ENCODE measurements around the gene METTL26. TPM values are rescaled to one million over a fixed set of nuclear protein-coding genes. Genes with fewer than 3 reads are reported as not detected.

METTL26 gene
- total and polyA plus RNA-seq, 2 of the 8 experiments (the other 6 are each of a cell fraction or from before 2014, with no cell fraction given): 100 to 186 TPM

- Histone ChIP-seq H3K79me2 (ENCODE audit: control insufficient read depth in 1 of 2, insufficient read depth in 2 of 2, low read length in 2 of 2) (peaks cover 0 to 20% of the 10 kb centered on the region in 2 experiments; a peak in 2 of 4 replicates), H3K79me1 (ENCODE audit: low read depth, low read length) (peaks cover 8% of the 10 kb centered on the region; the same call in 1 of the 2 replicates), H3K27me3 (replicated peaks in 1 of 4; ENCODE audit: control insufficient read depth in 3 of 4, extremely low read depth in 1 of 4, insufficient read depth in 3 of 4, low read length in 3 of 4) (peaks cover 0 to 45% (median 29%) of the 10 kb centered on the region in 4 experiments; a peak in 5 of 7 replicates), H3K4me3 (ENCODE audit: extremely low read depth in 1 of 4, insufficient read depth in 2 of 4, low read depth in 3 of 4, low read length in 4 of 4) (peak within 1 kb of the TSS; percentile 90 to 94 (median 91)), H3K9me3 (ENCODE audit: insufficient read depth in 2 of 2, low read depth in 1 of 2, low read length in 1 of 2) (no peaks in the 10 kb centered on the region), H3K23ac (ENCODE audit: insufficient read length) (no peak within 1 kb of the TSS), H3K27ac (ENCODE audit: low read depth, low read length) (peak within 1 kb of the TSS; percentile 99), H4K5ac (ENCODE audit: insufficient read length, low read depth, low read length) (peak within 1 kb of the TSS; percentile 100), H2BK12ac (ENCODE audit: low read depth, low read length) (peak within 1 kb of the TSS; percentile 78; the same call in 1 of the 2 replicates), H2BK5ac (ENCODE audit: low read depth, low read length) (peak within 1 kb of the TSS; percentile 99), H3K14ac (ENCODE audit: insufficient read length) (no peak within 1 kb of the TSS), H2BK20ac (ENCODE audit: low read length) (peak within 1 kb of the TSS; percentile 32; the same call in 1 of the 2 replicates), H3K56ac (replicated peaks; ENCODE audit: insufficient read length, low read depth, low read length) (peak within 1 kb of the TSS; percentile 99), H3K23me2 (ENCODE audit: low read depth, low read length) (peaks cover 9% of the 10 kb centered on the region), H3K18ac (ENCODE audit: extremely low read depth, low read length) (peak within 1 kb of the TSS; percentile 99), H2AK5ac (ENCODE audit: low read depth, low read length) (no peak within 1 kb of the TSS), H3K4ac (replicated peaks; ENCODE audit: insufficient read length, low read depth, low read length) (peak within 1 kb of the TSS; percentile 91), H3K4me1 (replicated peaks in 1 of 4; ENCODE audit: control insufficient read depth in 3 of 4, insufficient read depth in 4 of 4, low read length in 3 of 4) (peaks cover 0 to 17% (median 7%) of the 10 kb centered on the region in 4 experiments; a peak in 4 of 7 replicates), H2BK120ac (replicated peaks; ENCODE audit: low read depth, low read length) (peak within 1 kb of the TSS; percentile 98), H3K4me2 (ENCODE audit: insufficient read depth in 1 of 2, low read depth in 2 of 2, low read length in 2 of 2) (peak within 1 kb of the TSS; percentile 81 to 96), H4K20me1 (replicated peaks in 1 of 2; ENCODE audit: control insufficient read depth in 1 of 2, insufficient read depth in 2 of 2, low read length in 2 of 2) (peaks cover 20 to 45% of the 10 kb centered on the region in 2 experiments), H2BK15ac (ENCODE audit: low read length) (peak within 1 kb of the TSS; percentile 95; the same call in 1 of the 2 replicates), H3K9ac (replicated peaks in 1 of 4; ENCODE audit: extremely low read depth in 1 of 4, low read depth in 3 of 4, low read length in 3 of 4) (peak within 1 kb of the TSS; percentile 89 to 95 (median 93)), H3K36me3 (ENCODE audit: control insufficient read depth in 2 of 4, insufficient read depth in 4 of 4, low read length in 3 of 4) (no peaks in the 10 kb centered on the region), H2AFZ (ENCODE audit: low read length) (peak within 1 kb of the TSS; percentile 56; the same call in 1 of the 2 replicates), H4K8ac (ENCODE audit: extremely low read depth, insufficient read depth, low read length) (peak within 1 kb of the TSS; percentile 100), H4K91ac (replicated peaks; ENCODE audit: insufficient read length, low read length) (peak within 1 kb of the TSS; percentile 98)
- DNase-seq (ENCODE audit: low read depth in 1 of 2, low spot score in 2 of 2): peak; percentile 91 to 99
- ChIA-PET POLR2A (ENCODE audit: partially characterized antibody) (interaction anchor here (0.7 to 1.6 kb wide), 8 partner anchors 10 to 52 kb away, joined by 3 to 5 read pairs (median 4); partner anchors contain the start of genes MCRIP2, METTL26 and WFIKKN1), CTCF (ENCODE audit: partially characterized antibody) (interaction anchor here (0.8 to 1.9 kb wide), 4 partner anchors 14 to 29 kb away, joined by 3 to 6 read pairs (median 4); no protein-coding TSS in a partner anchor)
- no peak for FAIRE-seq
- WGBS, 2 experiments (ENCODE audit: extremely low coverage in 1 of 2, insufficient coverage in 1 of 2, insufficient read length in 1 of 2, insufficient replicate concordance in 2 of 2, low coverage in 1 of 2, low lambda C conversion rate in 2 of 2, missing lambda C conversion rate in 1 of 2): no CpG with 5 or more reads among the region's 67 CpGs
- no peak for TF ChIP-seq KDM1A (IDR thresholded peaks at IDR 0.05; ENCODE audit: borderline replicate concordance, low read length)
- no peak for TF ChIP-seq JUN (IDR thresholded peaks at IDR 0.05; ENCODE audit: low read depth, low read length)
- no peak for TF ChIP-seq FOSL1 (IDR thresholded peaks at IDR 0.05; ENCODE audit: insufficient read depth, low read depth, low read length)
- TF ChIP-seq CHD1 (IDR thresholded peaks at IDR 0.05; ENCODE audit: low read depth, low read length): no peak
- peak; percentile 90 for TF ChIP-seq CHD2 (IDR thresholded peaks at IDR 0.05; ENCODE audit: low read length)
- TF ChIP-seq, protein P1, sequence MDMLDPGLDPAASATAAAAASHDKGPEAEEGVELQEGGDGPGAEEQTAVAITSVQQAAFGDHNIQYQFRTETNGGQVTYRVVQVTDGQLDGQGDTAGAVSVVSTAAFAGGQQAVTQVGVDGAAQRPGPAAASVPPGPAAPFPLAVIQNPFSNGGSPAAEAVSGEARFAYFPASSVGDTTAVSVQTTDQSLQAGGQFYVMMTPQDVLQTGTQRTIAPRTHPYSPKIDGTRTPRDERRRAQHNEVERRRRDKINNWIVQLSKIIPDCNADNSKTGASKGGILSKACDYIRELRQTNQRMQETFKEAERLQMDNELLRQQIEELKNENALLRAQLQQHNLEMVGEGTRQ (IDR thresholded peaks at IDR 0.05; ENCODE audit: low read length): no peak
- TF ChIP-seq RFX5 (IDR thresholded peaks at IDR 0.05; ENCODE audit: borderline replicate concordance, low read depth, low read length): no peak
- TF ChIP-seq TAF7 (optimal IDR thresholded peaks at IDR 0.05; ENCODE audit: borderline replicate concordance, low read depth, low read length): no peak
- no peak for TF ChIP-seq TCF12 (IDR thresholded peaks at IDR 0.05; ENCODE audit: low read depth, low read length)
- no peak for TF ChIP-seq RNF2 (IDR thresholded peaks at IDR 0.05; ENCODE audit: borderline replicate concordance, low read depth, low read length, missing control alignments, poor library complexity, severe bottlenecking)
- TF ChIP-seq JUND (IDR thresholded peaks at IDR 0.05; ENCODE audit: low read length): no peak
Observed at GRCh38 chr16:589658-590187, 46.4 kb downstream of the METTL26 start, which contains the start of gene RAB40C. Gene RAB40C (plus strand): TSS chr16:590066. CDS start chr16:590292, 226 bp downstream.

All from H1 (cell line).